HS-27A (cell line): ENCODE measurements around the gene KCNG1.
"Not testable (repeated sequence)": the region's sequence is repeated elsewhere in the genome, so short reads cannot be mapped to it uniquely, and the experiment has no call there.

Source experiments
- DNase-seq: peaks from one replicate; pipeline ENCODE4 v3.0.0-alpha.2; 2012; ENCODE audit warnings: low read depth, missing footprints

Gene KCNG1

DNA sequence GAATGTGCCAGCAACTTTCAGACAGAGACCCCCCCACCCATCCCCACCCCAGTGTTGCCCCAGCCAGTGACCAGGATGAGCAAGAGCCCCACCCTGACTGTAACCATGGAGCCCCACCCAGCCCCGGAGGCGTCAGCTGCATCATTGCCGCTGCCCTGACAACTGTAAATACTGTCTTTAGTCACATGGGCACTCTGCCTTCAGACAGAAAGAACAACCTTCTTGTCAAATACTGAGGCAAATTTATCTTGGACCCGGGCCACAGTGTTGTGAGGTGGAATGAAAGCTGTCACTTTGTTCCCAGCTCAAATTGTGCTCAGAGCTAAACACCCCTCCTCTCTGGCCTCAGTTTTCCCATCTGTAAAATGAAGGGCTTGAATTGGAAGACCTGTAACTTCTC, 40.5 kb downstream of the KCNG1 start:
- DNase-seq = no peak

DNA sequence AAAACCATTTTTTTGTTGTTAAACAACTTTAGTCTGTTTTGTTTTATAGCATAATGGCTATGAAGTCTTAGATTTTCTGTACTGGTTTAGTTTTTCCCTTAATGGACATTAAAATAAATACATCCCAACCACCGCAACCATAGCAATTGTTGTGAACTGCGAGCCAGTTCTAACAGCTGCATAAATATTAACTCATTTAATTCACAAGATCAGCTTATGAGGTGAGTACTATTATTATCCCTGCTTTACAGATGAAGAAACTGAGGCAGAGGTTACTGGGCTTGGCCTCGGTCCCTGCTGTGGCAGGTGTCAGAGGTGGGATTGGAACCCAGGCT, 41.2 kb downstream of the KCNG1 start:
- DNase-seq = no peak

DNA sequence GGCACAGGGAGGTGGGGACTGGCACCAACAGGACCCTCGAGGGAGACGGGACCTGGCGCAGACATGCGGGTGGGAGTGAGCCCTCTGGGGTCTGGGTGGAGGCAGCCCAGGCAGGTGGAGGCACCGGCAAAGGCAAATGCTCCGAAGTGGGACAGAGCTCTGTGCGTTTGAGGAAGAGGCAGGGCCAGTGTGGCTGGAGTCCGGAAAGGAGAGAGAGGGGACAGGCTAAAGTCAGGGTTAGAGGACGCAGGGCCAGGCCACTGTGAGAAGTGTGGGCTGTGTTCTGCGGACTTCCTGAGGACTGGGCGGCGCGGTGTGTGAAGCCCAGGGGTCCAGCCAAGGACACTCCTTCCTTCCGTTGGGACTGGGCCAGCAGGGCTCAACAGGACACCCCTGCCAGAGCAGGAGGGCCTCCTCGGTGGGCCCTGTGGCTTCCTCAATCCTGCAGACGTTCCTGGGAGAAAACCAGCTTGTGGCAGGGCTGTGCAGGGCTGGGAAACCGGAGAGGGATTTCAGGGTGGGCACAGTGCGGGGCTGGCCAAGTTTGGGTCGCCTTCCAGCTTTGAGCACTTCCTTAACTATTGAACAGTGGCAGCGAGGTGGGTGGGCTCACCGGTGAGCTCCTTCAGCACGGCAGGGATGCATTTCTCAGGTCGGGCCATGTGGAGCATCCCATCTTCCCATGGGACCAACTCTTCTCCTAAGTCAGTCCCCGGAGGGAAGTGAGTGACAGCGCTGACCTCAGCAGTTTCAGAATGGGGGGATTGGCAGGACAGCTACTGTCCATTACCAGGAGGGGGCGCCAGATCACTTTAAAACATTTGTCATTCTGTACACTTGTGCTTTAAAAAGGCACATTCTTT, 41.8 kb downstream of the KCNG1 start:
- DNase-seq = peak; percentile 53

DNA sequence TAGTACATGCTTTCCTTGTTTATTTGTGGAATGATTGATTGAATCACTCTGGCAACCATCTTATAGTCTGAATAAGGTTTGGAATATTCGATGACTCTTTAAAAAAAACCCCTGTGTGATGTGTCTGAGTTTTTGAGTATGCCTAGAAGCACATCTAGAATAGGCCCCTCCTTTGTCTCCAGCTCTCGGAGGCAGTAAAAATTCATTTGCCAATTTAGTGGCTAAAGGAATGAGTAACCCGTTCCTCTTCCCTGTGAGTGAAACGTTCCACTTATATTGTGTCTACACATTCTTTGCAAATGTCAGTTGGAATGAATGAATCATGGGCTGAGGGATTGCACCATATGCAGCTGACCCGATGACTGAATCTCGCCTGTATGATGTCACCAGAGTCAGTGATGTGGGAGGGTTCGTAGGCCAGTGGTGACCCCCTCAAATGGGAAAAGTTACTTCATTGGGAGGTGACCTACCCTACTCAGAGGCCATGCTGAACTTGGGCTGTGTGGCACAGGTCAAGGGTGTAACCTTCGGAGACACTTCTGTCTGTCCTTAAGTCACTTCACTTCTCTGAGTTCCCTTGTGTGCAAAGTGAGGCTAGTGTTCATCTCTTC, 42.7 kb downstream of the KCNG1 start:
- peak; percentile 95 for DNase-seq

DNA sequence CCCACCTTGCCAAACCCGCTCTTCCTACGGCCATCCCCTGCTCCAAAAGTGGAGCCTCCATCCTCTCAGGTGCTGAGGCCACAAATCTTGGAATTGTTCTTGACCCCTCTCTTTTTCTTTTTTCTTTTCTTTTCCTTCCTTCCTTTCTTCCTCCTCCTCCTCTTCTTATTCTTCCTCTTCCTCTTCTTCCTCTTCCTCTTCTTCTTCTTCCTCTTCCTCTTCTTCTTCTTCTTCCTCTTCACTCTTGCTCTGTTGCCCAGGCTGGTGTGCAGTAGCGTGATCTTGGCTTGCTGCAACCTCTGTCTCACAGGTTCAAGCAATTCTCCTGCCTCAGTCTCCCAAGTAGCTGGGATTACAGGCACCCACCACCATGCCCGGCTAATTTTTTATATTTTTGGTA, 44.4 kb downstream of the KCNG1 start:
- DNase-seq = not testable (repeated sequence)

DNA sequence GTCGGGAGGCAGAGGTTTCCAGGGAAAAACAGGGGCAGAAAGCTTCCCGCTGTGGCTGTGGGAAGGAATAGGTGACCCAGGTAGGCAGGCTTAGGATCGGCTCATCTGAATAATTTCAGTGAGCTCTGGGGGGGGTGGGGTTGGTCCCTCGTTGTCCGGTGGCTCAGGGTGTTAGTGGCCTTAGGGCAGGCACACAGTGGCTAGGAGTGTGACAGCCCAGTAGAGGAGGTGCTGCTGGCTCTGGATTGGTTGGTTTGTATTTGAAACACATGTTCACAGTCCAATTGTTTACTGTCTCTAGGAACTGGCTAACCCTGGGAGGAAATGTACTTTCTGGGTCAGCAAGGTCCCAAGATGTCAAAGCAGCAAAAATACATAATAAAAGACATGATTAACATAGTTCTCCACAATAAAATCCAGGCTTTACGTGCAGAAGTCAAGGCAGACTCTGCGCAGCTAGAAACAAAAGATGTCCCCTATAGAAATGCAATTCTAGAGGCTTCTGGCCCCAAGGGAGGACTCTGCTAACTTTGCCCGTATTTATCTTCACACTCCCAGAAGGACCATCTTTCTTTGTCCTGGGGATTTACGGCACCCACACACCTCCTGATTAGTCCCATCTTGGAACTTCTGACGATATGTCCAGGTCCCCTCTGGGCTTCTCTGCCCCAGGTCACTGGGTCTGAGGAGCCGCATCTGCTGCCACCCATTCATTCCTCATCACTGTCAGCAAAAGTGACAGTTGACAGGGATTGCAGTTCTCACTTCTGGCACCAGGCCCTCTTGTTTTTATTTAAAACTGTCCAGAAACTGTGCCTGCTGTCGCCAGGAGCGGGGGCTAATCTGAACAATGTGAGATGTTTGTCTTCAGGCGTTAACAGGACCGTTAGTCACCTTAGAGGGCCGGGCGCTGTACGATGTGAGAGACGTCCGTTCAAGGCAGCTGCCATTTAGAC, 45.6 kb downstream of the KCNG1 start:
- DNase-seq = no peak

DNA sequence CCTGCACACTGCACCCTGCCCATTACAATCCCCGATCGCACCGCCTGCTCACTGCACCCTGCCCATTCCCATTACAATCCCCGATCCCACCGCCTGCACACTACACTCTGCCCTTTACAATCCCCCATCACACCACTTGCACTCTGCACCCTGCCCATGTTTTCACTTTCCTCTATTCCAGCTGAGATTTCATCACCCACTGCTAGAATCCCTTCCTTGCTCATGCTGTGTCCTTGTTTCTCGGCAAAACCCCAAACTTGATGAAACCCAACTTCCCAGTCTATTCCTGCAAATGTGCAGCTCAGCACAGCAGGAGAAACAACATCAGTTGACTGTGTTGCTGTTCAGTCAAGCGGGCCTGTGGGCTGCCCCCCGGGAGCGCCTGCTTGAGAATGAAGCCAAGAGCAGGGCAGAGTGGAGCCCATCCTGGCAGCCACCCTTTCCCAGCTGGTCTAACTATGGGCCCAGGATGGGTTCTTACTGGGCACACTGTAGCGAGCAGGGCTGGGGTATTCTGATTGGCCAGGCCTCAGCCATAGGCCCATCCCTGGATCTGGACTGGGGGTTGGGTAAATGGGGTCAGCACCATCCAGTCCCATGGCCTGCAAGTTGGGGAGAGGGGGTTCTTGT, 47.1 kb downstream of the KCNG1 start:
- DNase-seq = no peak

DNA sequence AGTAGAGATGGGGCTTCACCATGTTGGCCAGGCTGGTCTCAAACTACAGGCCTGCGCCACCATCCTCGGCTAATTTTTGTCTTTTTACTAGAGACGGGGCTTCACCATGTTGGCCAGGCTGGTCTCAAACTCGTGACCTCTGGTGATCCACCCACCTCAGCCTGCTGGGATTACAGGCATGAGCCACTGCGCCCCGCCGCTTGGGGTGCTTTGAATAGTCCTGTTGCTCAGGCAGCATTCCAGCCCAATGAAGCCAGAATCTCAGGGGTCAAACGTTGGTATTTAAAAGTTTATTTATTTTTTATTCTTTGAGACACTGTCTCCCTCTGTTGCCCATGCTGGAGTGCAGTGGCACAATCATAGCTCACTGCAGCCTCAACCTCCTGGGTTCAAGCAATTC, 53.0 kb downstream of the KCNG1 start:
- DNase-seq = no peak

DNA sequence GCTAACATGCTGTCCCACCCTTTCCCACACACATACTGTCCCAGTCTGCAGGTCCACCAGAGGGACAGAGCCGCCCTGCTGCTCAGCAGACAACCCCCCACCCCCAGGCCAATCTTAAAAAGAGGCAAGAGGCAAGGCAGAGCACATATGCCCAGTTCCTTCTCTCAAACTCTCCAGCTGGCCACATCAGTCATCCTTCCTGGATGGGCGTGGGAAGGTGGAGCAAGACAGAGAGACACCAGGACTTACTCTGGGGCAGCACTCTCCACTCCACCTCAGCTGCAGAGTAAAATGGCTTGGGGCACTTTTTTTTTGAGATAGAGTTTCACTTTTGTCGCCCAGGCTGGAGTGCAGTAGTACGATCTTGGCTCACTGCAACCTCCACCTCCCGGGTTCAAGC, 53.5 kb downstream of the KCNG1 start:
- no peak for DNase-seq

DNA sequence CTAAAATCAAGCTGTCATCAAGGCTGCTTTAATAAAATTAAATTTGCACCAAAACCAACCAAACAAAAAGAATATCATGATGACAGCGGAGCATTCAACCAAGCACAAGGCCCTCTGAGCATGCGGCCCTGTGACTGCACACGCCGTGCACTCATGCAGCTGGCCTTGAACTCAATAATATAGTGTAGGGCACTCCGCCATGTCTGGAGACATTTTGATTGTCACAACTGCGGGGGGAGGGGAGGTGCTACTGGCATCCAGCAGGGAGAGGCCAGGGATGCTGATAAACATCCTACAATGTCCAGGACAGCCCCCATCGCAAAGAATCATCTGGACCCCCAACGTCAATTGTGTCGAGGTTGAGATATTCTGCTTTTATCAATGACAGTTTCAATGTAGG, 54.6 kb downstream of the KCNG1 start:
- no peak for DNase-seq

DNA sequence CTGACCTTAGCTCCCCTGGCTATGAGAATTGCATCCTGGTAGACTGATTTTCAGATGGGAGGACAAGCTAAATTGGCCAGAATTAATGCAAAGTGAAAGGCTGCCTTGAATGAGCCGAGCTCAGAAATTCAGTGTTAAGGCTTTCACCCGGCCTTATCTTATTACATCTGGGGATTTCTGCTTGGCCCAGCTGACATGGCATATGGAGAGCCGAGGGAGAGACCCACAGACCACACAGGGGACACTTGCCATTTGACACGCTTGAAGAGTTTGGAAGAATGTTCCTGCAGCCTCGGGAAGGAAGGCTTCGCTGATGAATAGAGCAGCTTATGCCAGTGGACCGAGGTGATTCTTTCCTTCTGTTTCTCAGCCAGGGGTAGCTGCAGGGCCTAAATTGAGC, 55.3 kb downstream of the KCNG1 start:
- no peak for DNase-seq

DNA sequence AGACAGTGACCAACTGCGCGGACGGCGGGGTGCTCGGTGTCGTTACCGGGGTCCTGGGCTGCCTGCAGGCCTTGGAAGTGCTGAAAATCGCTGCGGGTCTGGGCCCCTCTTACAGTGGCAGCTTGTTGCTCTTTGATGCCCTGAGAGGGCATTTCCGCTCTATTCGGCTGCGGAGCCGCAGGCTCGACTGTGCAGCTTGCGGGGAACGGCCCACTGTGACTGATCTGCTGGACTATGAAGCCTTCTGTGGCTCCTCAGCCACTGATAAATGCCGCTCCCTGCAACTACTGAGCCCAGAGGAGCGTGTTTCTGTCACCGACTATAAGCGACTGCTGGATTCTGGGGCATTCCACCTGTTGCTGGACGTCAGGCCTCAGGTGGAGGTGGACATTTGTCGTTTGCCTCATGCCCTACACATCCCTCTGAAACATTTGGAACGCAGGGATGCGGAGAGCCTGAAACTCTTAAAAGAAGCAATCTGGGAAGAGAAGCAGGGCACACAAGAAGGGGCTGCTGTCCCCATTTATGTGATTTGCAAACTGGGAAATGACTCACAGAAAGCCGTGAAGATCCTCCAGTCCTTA, 63.3 kb downstream of the KCNG1 start:
- no peak for DNase-seq

DNA sequence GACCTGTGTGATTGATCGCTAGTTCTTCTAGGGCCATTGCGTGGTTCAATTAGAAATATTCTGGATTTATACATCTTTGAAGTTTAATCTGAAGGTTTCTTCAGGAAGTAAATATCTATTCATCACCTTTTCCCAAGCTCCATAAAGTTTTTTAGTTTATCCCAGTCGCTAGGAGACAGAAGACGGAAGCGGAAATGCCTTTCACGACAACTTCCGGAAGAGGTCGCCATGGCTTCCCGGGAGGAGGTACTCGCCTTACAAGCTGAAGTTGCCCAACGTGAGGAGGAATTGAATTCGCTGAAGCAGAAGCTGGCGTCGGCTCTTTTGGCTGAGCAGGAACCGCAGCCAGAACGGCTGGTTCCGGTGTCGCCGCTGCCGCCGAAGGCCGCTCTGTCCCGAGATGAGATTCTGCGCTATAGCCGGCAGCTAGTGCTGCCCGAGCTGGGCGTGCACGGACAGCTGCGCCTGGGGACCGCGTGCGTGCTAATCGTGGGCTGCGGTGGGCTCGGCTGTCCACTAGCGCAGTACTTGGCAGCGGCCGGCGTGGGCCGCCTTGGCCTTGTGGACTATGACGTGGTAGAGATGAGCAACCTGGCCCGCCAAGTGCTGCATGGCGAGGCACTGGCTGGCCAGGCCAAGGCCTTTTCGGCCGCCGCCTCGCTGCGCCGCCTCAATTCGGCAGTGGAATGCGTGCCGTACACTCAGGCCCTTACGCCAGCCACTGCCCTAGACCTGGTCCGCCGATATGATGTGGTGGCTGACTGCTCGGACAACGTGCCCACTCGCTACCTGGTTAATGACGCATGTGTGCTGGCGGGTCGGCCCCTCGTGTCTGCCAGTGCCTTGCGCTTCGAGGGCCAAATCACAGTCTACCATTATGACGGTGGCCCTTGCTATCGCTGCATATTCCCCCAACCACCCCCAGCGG, 64.0 kb downstream of the KCNG1 start, which contains the start of gene MOCS3:
Gene MOCS3, plus strand, starts transcription at position 204 of the 928 bp plus-strand sequence. Its CDS starts 25 bp downstream, at position 229.
- peak; percentile 90 for DNase-seq

DNA sequence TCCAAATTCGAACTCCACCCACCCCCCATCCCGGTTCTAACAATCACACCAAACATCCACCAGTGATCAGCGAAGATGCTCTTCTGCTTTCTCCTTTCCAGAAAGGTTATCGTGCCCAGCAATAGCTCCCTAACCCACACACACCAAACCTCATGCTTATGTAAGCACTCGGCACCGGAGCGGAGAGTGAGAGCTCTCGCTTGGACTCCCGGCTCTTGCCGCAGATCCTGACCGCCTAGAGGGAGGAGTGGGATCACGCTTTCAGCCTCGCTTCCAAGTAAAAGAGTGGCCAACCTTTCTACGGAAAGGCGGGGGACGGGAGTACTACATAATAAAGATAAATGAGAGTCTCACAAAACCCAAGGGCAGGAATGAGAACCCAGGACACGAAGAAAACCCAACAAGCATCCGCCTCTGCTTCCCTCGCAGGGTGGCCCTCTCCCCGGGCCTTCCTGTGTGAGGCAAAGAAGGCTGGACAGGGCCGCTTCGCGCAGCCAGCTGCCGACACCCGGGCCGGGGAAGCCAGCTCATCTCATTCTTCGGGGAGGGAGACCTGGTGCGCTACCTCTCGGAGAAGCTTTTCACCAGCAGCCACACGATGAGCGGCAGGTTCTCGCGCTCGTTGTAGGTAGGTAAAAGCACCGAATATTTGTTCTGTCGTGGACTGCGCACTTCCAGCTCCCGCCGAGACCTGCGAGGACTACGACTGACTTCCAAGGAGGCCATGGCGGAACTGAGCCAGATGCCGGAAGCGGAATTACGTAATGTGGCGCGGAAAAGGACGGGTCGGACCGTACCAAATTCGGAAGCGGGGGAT, 64.9 kb downstream of the KCNG1 start, which contains the start of gene DPM1:
Gene DPM1, minus strand, starts transcription at position 735 of the 817 bp plus-strand sequence. Its CDS starts 9 bp downstream, at position 726.
- DNase-seq = no peak

DNA sequence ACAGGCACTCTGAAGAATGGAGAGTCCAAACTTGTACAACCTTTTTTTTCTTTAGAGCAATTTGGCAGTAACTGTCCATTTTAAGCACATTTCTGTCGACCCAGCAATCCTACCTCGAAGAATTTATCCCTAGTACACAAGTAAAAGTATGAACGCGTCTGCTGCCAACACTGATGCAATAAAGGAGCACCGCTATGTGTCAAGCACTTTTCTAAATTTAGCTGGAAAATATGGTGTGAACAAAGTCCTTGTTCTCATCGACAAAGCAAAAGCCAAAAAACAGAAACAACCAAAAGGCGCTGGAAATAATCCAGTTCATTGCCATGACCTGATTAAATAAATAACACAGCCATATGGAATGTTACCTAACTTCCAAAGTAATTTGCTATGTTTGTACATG, 65.6 kb downstream of the KCNG1 start:
- DNase-seq = no peak

DNA sequence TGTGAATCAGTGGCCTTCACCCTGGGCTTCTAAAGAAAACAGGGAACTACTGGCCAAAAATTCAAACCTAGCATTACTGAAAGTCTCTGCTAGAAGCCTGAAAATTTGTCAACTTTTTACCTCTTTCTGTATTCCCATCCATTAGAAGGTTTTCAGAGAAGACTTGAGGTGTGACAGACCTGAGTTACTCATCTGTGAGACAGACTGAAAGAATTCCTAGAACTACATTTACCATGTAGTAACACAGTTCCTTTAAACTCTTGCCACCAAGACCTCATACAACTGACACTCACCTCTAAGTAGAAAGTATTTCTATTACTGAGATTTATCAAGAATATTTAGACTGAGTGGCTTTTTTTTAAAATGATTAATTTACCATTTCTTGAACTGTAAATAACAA, 69.1 kb downstream of the KCNG1 start:
- no peak for DNase-seq
